ENCODE measurements around the gene SIK3.
A peak's percentile ranks its signal among the peaks of the same experiment; 100 is the strongest.

SIK3 gene

GRCh38 chr11:116832350-116833290 lies 265.6 kb downstream of the SIK3 start:
- TF ChIP-seq CTCF (IDR thresholded peaks at IDR 0.05): no peak
- no peaks in the 10 kb centered on the region for H3K9me3 ChIP-seq
- no peaks in the 10 kb centered on the region for H3K36me3 ChIP-seq
- H3K27ac ChIP-seq: no peak overlapping the region
- peaks cover 0 to 13% of the 10 kb centered on the region in 2 donors for H3K27me3 ChIP-seq
- intact Hi-C loops (cut with DNase I; ENCODE audit: low total_unique reads): no loop called here
- H3K4me1 ChIP-seq: peaks cover 0 to 15% (median 10%) of the 10 kb centered on the region in 4 donors
- no peak overlapping the region for H3K4me3 ChIP-seq
- peak in 1 of 2 donors; percentile 62 for DNase-seq

- H3K27me3 ChIP-seq: peaks cover 0 to 13% of the 10 kb centered on the region in 2 donors
- H3K36me3 ChIP-seq: no peaks in the 10 kb centered on the region
Observed at GRCh38 chr11:116831790-116832349, 266.4 kb downstream of the SIK3 start.

GRCh38 chr11:116830184-116830912 lies 267.9 kb downstream of the SIK3 start:
- intact Hi-C loops (cut with DNase I; ENCODE audit: low total_unique reads): no loop called here
- no peak for DNase-seq
- no peak for TF ChIP-seq CTCF (IDR thresholded peaks at IDR 0.05)

More at GRCh38 chr11:116831790-116832349, 266.4 kb downstream of the SIK3 start:
- H3K4me1 ChIP-seq: peaks cover 0 to 15% (median 10%) of the 10 kb centered on the region in 4 donors
- no peak overlapping the region for H3K27ac ChIP-seq
- H3K9me3 ChIP-seq: no peaks in the 10 kb centered on the region
- no peak overlapping the region for H3K4me3 ChIP-seq
- no peak for TF ChIP-seq CTCF (IDR thresholded peaks at IDR 0.05)
- intact Hi-C loops (cut with DNase I; ENCODE audit: low total_unique reads): no loop called here
- no peak for DNase-seq

GRCh38 chr11:116829525-116830183 lies 268.6 kb downstream of the SIK3 start, which contains the start of gene APOC3:
APOC3 (plus strand) TSS chr11:116829907; CDS start chr11:116830583, 676 bp downstream.
- no peak within 1 kb of the TSS for H3K27ac ChIP-seq
- DNase-seq: no peak

More at GRCh38 chr11:116830184-116830912, 267.9 kb downstream of the SIK3 start:
- Histone ChIP-seq H3K27ac (no peak overlapping the region), H3K4me1 (peaks cover 0 to 6% (median 5%) of the 10 kb centered on the region in 4 donors), H3K9me3 (no peaks in the 10 kb centered on the region), H3K36me3 (no peaks in the 10 kb centered on the region), H3K27me3 (peaks cover 0 to 13% of the 10 kb centered on the region in 2 donors), H3K4me3 (no peak overlapping the region)

More at GRCh38 chr11:116829525-116830183, 268.6 kb downstream of the SIK3 start, which contains the start of gene APOC3:
- peaks cover 0 to 13% of the 10 kb centered on the region in 2 donors for H3K27me3 ChIP-seq
- intact Hi-C loops (cut with DNase I; ENCODE audit: low total_unique reads): no loop called here
- no peak within 1 kb of the TSS for H3K4me3 ChIP-seq
- H3K4me1 ChIP-seq: no peaks in the 10 kb centered on the region
- H3K9me3 ChIP-seq: no peaks in the 10 kb centered on the region
- no peak for TF ChIP-seq CTCF (IDR thresholded peaks at IDR 0.05)
- no peaks in the 10 kb centered on the region for H3K36me3 ChIP-seq
